ENCODE data around the gene MICAL3.

GRCh38 chr22:17950651-17951214 is 73.6 kb downstream of the MICAL3 start:
- no peak for TF ChIP-seq CTCF (conservative IDR thresholded peaks at IDR 0.05; ENCODE audit: low read depth, low read length)
- no peak for TF ChIP-seq EZH2 (IDR thresholded peaks at IDR 0.05; ENCODE audit: low read length, unreplicated experiment)
